Measurements from ENCODE around the gene CD33. TPM values are rescaled to one million over a fixed set of nuclear protein-coding genes. Genes with fewer than 3 reads are reported as not detected.

Gene CD33
- polyA plus RNA-seq, 1 donor from 2014 or later, result not detected

DNA sequence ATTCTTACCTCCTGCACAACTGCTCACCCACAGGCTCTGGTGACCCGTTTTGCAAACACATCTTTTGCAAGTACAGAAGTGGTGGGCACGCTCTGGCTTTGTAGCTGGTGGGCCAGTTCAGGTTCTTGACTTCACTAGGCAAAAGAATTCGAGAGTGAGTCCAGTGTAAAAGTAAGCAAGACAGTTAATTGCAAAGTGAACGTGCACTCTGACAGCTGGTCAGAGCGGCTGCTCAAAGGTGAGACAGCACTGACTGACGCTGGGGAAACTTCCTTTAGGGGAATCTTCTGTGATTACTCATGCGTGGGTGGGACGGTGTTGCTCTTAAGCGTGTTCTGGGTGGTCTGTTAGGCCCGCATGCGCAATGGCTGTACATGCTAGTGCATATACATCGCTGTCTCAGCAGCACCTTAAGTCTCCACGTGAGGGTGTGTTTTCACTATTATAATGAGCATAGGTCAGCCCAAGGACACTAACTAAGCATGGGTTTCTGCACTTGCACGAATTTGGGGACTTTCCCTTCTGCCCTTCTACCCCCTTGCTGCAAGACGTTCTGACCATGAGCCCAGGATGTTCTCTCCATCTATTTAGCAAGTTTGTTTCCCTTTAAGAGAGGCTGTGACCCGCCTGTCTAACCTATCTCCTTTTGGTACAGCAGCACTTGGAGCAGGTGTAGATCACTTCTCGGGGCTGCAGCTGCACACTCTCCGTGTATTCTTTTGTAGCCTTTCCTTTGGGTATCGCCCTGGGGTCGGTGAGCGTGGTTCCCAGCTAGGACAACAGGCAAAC lies 30.2 kb upstream of the CD33 start:
- no peaks in the 10 kb centered on the region for H4K20me1 ChIP-seq (ENCODE audit: insufficient read depth)
- H2AFZ ChIP-seq (ENCODE audit: low read depth, low read length), result no peak overlapping the region
- TF ChIP-seq EP300 (conservative IDR thresholded peaks at IDR 0.05; ENCODE audit: poor library complexity, severe bottlenecking) (no peak), MXI1 (conservative IDR thresholded peaks at IDR 0.05; ENCODE audit: poor library complexity, severe bottlenecking) (no peak), RAD21 (conservative IDR thresholded peaks at IDR 0.05) (no peak), SMC3 (conservative IDR thresholded peaks at IDR 0.05; ENCODE audit: poor library complexity) (no peak), TAF1 (IDR thresholded peaks at IDR 0.05; ENCODE audit: low read depth) (no peak), EZH2 (IDR thresholded peaks at IDR 0.05; ENCODE audit: borderline replicate concordance, insufficient read depth, low read length, poor library complexity, severe bottlenecking) (no peak), POLR2AphosphoS5 (IDR thresholded peaks at IDR 0.05) (no peak)
- TF ChIP-seq, protein P1, sequence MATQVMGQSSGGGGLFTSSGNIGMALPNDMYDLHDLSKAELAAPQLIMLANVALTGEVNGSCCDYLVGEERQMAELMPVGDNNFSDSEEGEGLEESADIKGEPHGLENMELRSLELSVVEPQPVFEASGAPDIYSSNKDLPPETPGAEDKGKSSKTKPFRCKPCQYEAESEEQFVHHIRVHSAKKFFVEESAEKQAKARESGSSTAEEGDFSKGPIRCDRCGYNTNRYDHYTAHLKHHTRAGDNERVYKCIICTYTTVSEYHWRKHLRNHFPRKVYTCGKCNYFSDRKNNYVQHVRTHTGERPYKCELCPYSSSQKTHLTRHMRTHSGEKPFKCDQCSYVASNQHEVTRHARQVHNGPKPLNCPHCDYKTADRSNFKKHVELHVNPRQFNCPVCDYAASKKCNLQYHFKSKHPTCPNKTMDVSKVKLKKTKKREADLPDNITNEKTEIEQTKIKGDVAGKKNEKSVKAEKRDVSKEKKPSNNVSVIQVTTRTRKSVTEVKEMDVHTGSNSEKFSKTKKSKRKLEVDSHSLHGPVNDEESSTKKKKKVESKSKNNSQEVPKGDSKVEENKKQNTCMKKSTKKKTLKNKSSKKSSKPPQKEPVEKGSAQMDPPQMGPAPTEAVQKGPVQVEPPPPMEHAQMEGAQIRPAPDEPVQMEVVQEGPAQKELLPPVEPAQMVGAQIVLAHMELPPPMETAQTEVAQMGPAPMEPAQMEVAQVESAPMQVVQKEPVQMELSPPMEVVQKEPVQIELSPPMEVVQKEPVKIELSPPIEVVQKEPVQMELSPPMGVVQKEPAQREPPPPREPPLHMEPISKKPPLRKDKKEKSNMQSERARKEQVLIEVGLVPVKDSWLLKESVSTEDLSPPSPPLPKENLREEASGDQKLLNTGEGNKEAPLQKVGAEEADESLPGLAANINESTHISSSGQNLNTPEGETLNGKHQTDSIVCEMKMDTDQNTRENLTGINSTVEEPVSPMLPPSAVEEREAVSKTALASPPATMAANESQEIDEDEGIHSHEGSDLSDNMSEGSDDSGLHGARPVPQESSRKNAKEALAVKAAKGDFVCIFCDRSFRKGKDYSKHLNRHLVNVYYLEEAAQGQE (IDR thresholded peaks at IDR 0.05; ENCODE audit: borderline replicate concordance), result no peak
- TF ChIP-seq, protein P2, sequence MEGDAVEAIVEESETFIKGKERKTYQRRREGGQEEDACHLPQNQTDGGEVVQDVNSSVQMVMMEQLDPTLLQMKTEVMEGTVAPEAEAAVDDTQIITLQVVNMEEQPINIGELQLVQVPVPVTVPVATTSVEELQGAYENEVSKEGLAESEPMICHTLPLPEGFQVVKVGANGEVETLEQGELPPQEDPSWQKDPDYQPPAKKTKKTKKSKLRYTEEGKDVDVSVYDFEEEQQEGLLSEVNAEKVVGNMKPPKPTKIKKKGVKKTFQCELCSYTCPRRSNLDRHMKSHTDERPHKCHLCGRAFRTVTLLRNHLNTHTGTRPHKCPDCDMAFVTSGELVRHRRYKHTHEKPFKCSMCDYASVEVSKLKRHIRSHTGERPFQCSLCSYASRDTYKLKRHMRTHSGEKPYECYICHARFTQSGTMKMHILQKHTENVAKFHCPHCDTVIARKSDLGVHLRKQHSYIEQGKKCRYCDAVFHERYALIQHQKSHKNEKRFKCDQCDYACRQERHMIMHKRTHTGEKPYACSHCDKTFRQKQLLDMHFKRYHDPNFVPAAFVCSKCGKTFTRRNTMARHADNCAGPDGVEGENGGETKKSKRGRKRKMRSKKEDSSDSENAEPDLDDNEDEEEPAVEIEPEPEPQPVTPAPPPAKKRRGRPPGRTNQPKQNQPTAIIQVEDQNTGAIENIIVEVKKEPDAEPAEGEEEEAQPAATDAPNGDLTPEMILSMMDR (IDR thresholded peaks at IDR 0.05; ENCODE audit: poor library complexity, severe bottlenecking), result no peak
- no peaks in the 10 kb centered on the region for H3K36me3 ChIP-seq (ENCODE audit: insufficient read depth, low read length)
- no peaks in the 10 kb centered on the region for H3K9me3 ChIP-seq (ENCODE audit: low read length)
- no peaks in the 10 kb centered on the region for H3K27me3 ChIP-seq (ENCODE audit: insufficient read depth, low read depth, low read length)
- no peaks in the 10 kb centered on the region for H3K9me2 ChIP-seq (ENCODE audit: insufficient read depth, low read length)
- H3K9ac ChIP-seq (ENCODE audit: low read length), result no peak overlapping the region
- no peaks in the 10 kb centered on the region for H3F3A ChIP-seq (ENCODE audit: insufficient read depth, low read length, poor library complexity, severe bottlenecking)
- H3K4me2 ChIP-seq (ENCODE audit: low read length), result no peak overlapping the region
- no peak overlapping the region for H3K4me3 ChIP-seq (ENCODE audit: low read length)
- no peaks in the 10 kb centered on the region for H3K79me2 ChIP-seq (replicated peaks; ENCODE audit: insufficient read depth, low read length)
- no peak overlapping the region for H3K27ac ChIP-seq (ENCODE audit: low read length)

DNA sequence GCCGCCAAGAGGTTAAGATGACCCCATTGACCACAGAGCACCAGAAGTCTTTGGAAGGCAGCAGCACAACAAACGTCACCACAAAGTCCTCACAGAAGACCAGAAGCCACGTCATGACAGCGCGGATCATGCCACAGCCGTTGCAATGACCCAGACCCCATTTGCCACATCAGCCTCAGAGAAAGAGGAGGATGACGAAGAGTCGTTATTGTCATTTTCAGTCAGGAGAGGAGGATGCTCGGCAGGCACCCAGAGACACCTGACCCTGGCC lies 29.6 kb upstream of the CD33 start:
- TF ChIP-seq, protein P2 (IDR thresholded peaks at IDR 0.05; ENCODE audit: poor library complexity, severe bottlenecking), result no peak
- TF ChIP-seq EZH2 (IDR thresholded peaks at IDR 0.05; ENCODE audit: borderline replicate concordance, insufficient read depth, low read length, poor library complexity, severe bottlenecking) (no peak), POLR2AphosphoS5 (IDR thresholded peaks at IDR 0.05) (no peak), MXI1 (conservative IDR thresholded peaks at IDR 0.05; ENCODE audit: poor library complexity, severe bottlenecking) (no peak), EP300 (conservative IDR thresholded peaks at IDR 0.05; ENCODE audit: poor library complexity, severe bottlenecking) (no peak), RAD21 (conservative IDR thresholded peaks at IDR 0.05) (no peak), TAF1 (IDR thresholded peaks at IDR 0.05; ENCODE audit: low read depth) (no peak), SMC3 (conservative IDR thresholded peaks at IDR 0.05; ENCODE audit: poor library complexity) (no peak)
- TF ChIP-seq, protein P1 (IDR thresholded peaks at IDR 0.05; ENCODE audit: borderline replicate concordance), result no peak
- Histone ChIP-seq H3K27me3 (ENCODE audit: insufficient read depth, low read depth, low read length) (no peaks in the 10 kb centered on the region), H3K9ac (ENCODE audit: low read length) (no peak overlapping the region), H4K20me1 (ENCODE audit: insufficient read depth) (no peaks in the 10 kb centered on the region), H3F3A (ENCODE audit: insufficient read depth, low read length, poor library complexity, severe bottlenecking) (no peaks in the 10 kb centered on the region), H3K4me2 (ENCODE audit: low read length) (no peak overlapping the region), H3K27ac (ENCODE audit: low read length) (no peak overlapping the region), H3K9me3 (ENCODE audit: low read length) (no peaks in the 10 kb centered on the region), H3K36me3 (ENCODE audit: insufficient read depth, low read length) (no peaks in the 10 kb centered on the region), H3K9me2 (ENCODE audit: insufficient read depth, low read length) (no peaks in the 10 kb centered on the region), H2AFZ (ENCODE audit: low read depth, low read length) (no peak overlapping the region), H3K4me3 (ENCODE audit: low read length) (no peak overlapping the region), H3K79me2 (replicated peaks; ENCODE audit: insufficient read depth, low read length) (no peaks in the 10 kb centered on the region)
